GM21515 (cell line): ENCODE data around the gene TBX21.
"Not testable (repeated sequence)": the region's sequence is repeated elsewhere in the genome, so short reads cannot be mapped to it uniquely, and the experiment has no call there.

ENCODE experiments used
- ATAC-seq: cut with Tn5 transposase; IDR thresholded peaks from one replicate; pipeline ENCODE4 v1.9.1; 2021; ENCODE audit not compliant: unreplicated experiment

The TBX21 gene

DNA sequence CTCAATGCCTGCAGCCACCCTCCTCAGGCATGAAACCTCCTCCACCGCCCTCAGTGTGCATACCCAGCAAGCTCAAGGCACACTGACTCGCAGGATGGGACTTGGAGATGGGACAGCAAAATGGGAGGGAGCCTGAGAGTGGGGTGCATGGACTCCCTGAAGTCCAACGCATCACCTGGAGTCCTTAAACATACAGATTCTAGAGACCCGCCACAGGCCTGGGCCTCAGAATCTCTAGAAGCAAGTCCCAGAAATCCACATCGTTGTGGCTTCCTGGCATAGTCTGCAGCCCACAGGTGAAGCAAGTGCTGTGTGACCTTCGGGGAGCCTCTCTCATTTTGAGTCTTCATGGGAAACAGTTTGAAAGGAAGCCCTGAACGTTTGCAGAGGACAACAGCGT, 3.6 kb upstream of the TBX21 start:
- ATAC-seq, result no peak

- ATAC-seq, result no peak
Measured at GRCh38 chr17:47730681-47731080, 2.4 kb upstream of the TBX21 start.

- no peak for ATAC-seq
Measured at GRCh38 chr17:47731396-47731795, 1.6 kb upstream of the TBX21 start.

DNA sequence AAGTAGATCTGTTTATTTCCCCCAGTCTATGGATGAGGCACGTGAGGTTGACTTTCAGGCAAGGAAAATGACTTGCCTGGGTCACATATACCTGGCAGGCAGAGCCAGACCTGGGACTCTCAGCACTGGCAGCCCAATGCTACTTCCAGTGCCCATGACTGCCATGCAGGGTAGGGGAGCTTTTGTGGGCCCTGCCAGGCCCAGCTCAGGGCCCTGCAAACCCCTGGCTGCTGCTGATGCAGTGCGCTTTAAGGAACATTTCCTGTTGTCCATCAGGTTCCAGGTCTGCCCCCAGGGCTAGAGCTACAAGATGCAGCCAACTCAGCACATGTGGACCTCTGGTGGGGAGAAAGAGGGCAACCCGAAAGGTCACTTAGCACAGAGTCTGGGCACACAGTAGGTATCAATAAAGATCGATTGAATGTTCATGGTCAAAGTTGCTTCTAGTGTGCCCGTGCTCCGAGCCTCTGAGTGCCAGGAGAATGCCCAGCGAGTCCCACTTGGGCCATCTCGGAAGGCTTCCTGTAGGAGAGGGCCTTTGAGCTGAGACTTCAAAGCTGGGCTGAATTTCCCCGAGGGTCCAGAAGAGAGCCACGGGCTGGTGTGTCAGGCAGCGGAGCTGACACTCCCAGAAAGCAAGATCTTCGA, 513 bp upstream of the TBX21 start:
- ATAC-seq, result no peak

DNA sequence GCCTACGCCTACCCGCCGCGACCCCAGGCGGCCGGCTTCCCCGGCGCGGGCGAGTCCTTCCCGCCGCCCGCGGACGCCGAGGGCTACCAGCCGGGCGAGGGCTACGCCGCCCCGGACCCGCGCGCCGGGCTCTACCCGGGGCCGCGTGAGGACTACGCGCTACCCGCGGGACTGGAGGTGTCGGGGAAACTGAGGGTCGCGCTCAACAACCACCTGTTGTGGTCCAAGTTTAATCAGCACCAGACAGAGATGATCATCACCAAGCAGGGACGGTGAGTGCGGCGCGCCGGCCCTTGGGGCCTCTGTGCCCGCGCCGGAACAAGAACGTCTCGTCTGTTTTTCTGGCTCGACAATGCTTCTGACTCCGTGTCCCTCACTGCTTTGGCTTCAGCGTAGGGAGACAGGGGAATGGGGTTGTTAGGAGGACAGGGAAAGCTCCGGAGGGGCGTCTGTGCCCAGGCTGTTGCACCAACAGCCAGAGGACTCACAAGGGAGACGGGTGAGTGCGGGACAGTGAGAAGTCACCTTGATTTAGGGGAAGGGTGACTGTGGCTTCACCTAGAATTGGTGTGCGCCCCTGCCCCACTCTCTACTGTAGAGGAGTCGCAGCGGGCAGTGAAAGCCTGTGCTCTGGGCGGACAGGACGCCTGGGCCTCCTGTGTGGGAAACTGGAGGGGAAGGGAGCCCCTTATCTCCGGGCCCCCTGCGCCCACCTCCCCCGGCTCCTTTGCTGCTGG, 806 bp downstream of the TBX21 start:
- ATAC-seq, result peak; percentile 12

DNA sequence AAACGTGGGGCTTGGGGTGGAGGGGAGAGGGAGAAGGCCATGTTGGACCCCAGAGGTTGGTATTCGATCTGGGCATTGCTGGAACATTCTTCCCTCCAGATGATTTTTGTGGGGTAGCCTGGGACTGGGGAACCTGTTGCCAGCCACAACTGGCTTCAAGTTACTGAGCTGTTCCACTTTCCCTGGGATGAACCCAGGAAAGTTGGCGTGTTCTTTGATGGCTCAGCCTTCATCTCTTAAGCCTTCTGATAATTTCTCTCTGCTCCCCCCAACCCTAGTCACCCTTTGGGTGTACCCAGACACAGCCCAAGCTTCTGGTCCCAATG, 2.1 kb downstream of the TBX21 start:
- ATAC-seq, result no peak

GRCh38 chr17:47735536-47736011, 2.5 kb downstream of the TBX21 start:
- ATAC-seq, result no peak

- ATAC-seq, result no peak
Measured at GRCh38 chr17:47736501-47737495, 3.8 kb downstream of the TBX21 start.

DNA sequence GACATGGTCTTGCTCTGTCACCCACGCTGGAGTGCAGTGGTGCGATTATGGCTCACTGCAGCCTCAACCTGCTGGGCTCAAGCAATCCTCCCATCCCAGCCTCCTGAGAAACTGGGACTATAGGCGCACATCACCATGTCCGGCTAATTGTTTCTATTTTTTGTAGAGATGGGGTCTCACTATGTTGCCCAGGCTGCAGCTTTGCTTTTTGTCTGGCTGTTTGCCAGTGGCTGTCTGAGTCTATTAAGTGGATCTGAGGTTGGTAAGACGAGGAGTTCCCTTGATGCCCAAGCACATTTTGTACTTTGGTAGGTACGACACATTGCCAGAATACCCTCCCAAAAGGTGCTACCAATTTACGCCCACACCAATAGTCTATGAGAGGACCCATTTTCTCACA, 5.1 kb downstream of the TBX21 start:
- ATAC-seq, result no peak

- ATAC-seq, result no peak
Measured at GRCh38 chr17:47739150-47739549, 6.1 kb downstream of the TBX21 start.

- ATAC-seq, result not testable (repeated sequence)
Measured at GRCh38 chr17:47739945-47740344, 6.9 kb downstream of the TBX21 start.

GRCh38 chr17:47741109-47741792, 8.2 kb downstream of the TBX21 start:
- ATAC-seq, result no peak

- ATAC-seq, result no peak
Measured at GRCh38 chr17:47741793-47742145, 8.7 kb downstream of the TBX21 start.

DNA sequence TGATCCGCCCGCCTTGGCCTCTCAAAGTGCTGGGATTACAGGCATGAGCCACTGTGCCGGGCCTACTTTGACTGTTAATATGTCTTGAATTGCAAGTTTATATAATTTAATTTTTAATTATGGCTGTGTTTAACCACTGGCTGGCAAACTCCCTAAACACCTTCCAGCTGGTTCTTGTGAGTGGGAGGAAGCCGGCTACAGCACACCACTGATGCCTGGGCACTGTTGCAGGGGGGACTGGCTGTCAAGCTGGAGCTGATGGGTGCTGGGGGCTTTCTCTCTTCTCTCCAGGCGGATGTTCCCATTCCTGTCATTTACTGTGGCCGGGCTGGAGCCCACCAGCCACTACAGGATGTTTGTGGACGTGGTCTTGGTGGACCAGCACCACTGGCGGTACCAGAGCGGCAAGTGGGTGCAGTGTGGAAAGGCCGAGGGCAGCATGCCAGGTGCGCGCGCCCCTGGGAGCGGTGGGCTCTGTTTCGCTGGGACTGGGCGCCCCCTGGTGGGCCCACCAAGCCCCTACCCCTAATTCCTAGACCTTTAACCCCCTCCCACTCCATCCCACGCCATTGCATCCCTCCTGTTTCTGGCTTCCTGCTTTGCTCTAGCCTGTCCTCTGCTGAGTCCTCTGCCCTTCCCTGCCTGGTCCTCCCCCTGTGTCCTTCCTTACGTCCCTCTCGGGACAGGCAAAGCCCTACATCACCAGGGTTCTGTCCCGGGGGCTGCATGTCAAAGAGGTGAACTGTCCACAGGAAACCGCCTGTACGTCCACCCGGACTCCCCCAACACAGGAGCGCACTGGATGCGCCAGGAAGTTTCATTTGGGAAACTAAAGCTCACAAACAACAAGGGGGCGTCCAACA, 9.5 kb downstream of the TBX21 start:
- no peak for ATAC-seq

DNA sequence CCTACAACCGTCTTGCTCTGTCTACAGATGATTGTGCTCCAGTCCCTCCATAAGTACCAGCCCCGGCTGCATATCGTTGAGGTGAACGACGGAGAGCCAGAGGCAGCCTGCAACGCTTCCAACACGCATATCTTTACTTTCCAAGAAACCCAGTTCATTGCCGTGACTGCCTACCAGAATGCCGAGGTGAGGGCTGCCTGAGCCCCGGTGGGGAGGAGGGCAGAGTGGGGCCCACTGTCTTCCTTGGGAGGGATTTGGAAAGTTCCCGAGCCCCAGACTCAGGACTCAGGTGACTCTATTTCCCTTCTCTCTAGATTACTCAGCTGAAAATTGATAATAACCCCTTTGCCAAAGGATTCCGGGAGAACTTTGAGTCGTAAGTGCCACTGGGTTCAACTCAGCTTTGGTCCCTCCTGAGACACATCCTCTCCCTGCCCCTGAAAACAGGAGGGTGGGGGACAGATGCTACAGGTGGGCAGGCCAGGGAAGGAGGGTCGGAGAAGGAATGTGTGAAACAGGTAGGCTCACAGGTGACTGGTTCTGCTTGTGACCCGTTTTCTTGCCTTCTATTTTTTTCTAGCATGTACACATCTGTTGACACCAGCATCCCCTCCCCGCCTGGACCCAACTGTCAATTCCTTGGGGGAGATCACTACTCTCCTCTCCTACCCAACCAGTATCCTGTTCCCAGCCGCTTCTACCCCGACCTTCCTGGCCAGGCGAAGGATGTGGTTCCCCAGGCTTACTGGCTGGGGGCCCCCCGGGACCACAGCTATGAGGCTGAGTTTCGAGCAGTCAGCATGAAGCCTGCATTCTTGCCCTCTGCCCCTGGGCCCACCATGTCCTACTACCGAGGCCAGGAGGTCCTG, 11.4 kb downstream of the TBX21 start:
- ATAC-seq, result no peak

DNA sequence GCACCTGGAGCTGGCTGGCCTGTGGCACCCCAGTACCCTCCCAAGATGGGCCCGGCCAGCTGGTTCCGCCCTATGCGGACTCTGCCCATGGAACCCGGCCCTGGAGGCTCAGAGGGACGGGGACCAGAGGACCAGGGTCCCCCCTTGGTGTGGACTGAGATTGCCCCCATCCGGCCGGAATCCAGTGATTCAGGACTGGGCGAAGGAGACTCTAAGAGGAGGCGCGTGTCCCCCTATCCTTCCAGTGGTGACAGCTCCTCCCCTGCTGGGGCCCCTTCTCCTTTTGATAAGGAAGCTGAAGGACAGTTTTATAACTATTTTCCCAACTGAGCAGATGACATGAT, 12.0 kb downstream of the TBX21 start:
- no peak for ATAC-seq

DNA sequence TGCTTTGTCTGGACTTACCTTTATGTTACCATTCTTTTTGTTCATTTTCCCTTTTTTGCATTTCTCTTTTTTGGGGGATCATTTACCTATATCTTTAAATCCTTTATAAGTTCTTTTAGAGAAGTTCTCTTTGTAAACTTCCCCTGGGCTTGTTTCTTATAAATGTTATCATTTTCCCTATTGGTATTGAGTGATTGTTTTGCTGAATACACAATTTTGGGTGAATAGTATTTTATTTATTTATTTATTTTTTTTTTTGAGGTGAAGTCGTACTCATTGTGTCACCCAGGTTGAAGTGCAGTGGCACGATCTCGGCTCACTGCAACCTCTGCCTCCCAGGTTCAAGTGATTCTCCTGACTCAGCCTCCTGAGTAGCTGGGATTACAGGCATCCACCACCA, 18.4 kb downstream of the TBX21 start:
- ATAC-seq, result no peak

GRCh38 chr17:47757386-47757785, 24.4 kb downstream of the TBX21 start:
- no peak for ATAC-seq

- no peak for ATAC-seq
Measured at GRCh38 chr17:47760409-47761140, 27.5 kb downstream of the TBX21 start.
